A673 (cell line): ENCODE results near the gene KLHL35. TPM values are rescaled to one million over a fixed set of nuclear protein-coding genes. Genes with fewer than 3 reads are reported as not detected.

ENCODE experiments used
- BruUV-seq: library from RNA; stranded (reverse); fragments of 400-500 nt; replicated peaks from 2 replicates; lab custom pipeline; 2021; lab: Mats Ljungman, UMichigan
- CTCF ChIA-PET: fragments of 300-600 bp; sonication (Branson Sonifier 250); formaldehyde crosslinking; loops from one replicate; lab custom pipeline; 2022; ENCODE audit warnings: antibody characterized with exemption; lab: Charles Lee
- POLR2A ChIA-PET: fragments of 300-600 bp; sonication (Branson Sonifier 250); formaldehyde crosslinking; loops from one replicate; lab custom pipeline; 2022; ENCODE audit warnings: antibody characterized with exemption; ENCODE audit not compliant: low non-redundant PET; lab: Charles Lee
- DNase-seq: peaks from one replicate; pipeline ENCODE4 v3.0.0-alpha.2; 2015; ENCODE audit warnings: low spot score
- H3K27ac ChIP-seq: fragments of 200-600 bp; sonication (generic); 2 replicates; pipeline ENCODE4 v1.5.1; 2016; ENCODE audit warnings: mixed run types, low read depth, mild to moderate bottlenecking, mixed read lengths, antibody characterized with exemption, low read length; ENCODE audit not compliant: poor library complexity, severe bottlenecking
- H3K27me3 ChIP-seq: fragments of 200-600 bp; sonication (generic); replicated peaks from 2 replicates; pipeline ENCODE4 v1.6.1; 2017; ENCODE audit warnings: mixed run types, low read depth, mild to moderate bottlenecking, mixed read lengths, antibody characterized with exemption, low read length; ENCODE audit not compliant: insufficient read depth, poor library complexity
- H3K36me3 ChIP-seq: fragments of 200-600 bp; sonication (generic); 2 replicates; pipeline ENCODE4 v1.6.1; 2016; ENCODE audit warnings: mixed run types, mild to moderate bottlenecking, mixed read lengths, antibody characterized with exemption, low read length; ENCODE audit not compliant: insufficient read depth, poor library complexity, severe bottlenecking
- H3K4me1 ChIP-seq: fragments of 200-600 bp; sonication (generic); 2 replicates; pipeline ENCODE4 v1.6.1; 2017; ENCODE audit warnings: mixed run types, mild to moderate bottlenecking, mixed read lengths, antibody characterized with exemption, low read length; ENCODE audit not compliant: insufficient read depth, poor library complexity, severe bottlenecking
- H3K4me3 ChIP-seq: fragments of 200-600 bp; sonication (generic); 2 replicates; pipeline ENCODE4 v1.5.1; 2016; ENCODE audit warnings: low read depth, mixed run types, mild to moderate bottlenecking, mixed read lengths, low read length; ENCODE audit not compliant: poor library complexity, severe bottlenecking
- H3K9me3 ChIP-seq: fragments of 200-600 bp; sonication (generic); 2 replicates; pipeline ENCODE4 v1.6.1; 2016; ENCODE audit warnings: mixed run types, low read depth, mild to moderate bottlenecking, mixed read lengths, antibody characterized with exemption, low read length; ENCODE audit not compliant: poor library complexity, severe bottlenecking
- EZH2 ChIP-seq: fragments of 200-600 bp; sonication (generic); IDR thresholded peaks from 2 replicates; pipeline ENCODE4 v1.6.1; 2017; ENCODE audit warnings: borderline replicate concordance, low read depth, mild to moderate bottlenecking, mixed read lengths, antibody characterized with exemption, low read length; ENCODE audit not compliant: poor library complexity, severe bottlenecking
- intact Hi-C: fragments of 100-400 bp; cut with micrococcal nuclease; formaldehyde crosslinking; loops from one replicate; pipeline ENCODE4 v1.10.0; 2022; ENCODE audit not compliant: unreplicated experiment
- total RNA-seq: library from RNA; stranded (reverse); gene quantifications from 2 replicates; pipeline ENCODE4 v1.2.3, GENCODE V29; 2021
- TF ChIP-seq, protein P1 (sequence below): fragments of 300-800, 200-600 bp; sonication (generic); conservative IDR thresholded peaks from 2 replicates; pipeline ENCODE4 v1.5.1; 2017; ENCODE audit warnings: low read depth, mild to moderate bottlenecking, antibody characterized with exemption, low read length, moderate library complexity, mixed read lengths

KLHL35 gene
- total RNA-seq, 1 experiment from 2014 or later = 0.88 TPM

DNA sequence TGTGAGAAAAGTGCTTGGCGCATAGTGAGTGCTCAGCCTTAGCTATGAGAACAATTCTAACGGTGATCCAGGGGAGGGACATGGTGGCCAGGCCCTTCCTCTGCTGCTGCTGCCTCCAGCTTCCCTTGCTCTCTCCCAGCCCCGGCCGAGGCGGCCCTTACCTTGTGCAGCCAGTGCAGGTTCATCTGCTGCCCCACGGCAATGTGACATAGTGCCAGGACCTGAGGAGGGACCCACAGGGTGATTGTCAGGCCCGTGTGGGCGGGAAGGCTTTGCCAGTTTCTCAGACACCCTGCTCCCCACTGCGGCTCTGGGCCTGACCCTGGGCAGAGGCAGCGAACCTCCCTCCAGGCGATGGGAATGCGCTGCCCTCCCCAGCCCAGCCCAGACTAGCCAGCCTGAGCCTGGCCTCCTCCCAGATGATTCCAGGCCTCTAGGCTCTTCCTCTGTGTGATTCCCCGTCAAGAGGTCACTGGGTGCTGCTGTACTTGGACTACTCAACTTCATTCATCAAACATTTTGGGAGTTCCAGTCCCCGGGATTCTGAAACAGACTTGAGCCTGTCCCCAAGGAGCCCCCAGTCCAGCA, 23.7 kb upstream of the KLHL35 start:
- H3K9me3 ChIP-seq = no peaks in the 10 kb centered on the region
- no peaks in the 10 kb centered on the region for H3K4me1 ChIP-seq
- ChIA-PET POLR2A (no interaction called here), CTCF (interaction anchor here (0.5 kb wide), 1 partner anchor 216 kb away, joined by 3 read pairs; no protein-coding TSS in a partner anchor)
- no peak overlapping the region for H3K27ac ChIP-seq
- no peaks in the 10 kb centered on the region for H3K36me3 ChIP-seq
- H3K27me3 ChIP-seq = no peaks in the 10 kb centered on the region
- TF ChIP-seq, protein P1, sequence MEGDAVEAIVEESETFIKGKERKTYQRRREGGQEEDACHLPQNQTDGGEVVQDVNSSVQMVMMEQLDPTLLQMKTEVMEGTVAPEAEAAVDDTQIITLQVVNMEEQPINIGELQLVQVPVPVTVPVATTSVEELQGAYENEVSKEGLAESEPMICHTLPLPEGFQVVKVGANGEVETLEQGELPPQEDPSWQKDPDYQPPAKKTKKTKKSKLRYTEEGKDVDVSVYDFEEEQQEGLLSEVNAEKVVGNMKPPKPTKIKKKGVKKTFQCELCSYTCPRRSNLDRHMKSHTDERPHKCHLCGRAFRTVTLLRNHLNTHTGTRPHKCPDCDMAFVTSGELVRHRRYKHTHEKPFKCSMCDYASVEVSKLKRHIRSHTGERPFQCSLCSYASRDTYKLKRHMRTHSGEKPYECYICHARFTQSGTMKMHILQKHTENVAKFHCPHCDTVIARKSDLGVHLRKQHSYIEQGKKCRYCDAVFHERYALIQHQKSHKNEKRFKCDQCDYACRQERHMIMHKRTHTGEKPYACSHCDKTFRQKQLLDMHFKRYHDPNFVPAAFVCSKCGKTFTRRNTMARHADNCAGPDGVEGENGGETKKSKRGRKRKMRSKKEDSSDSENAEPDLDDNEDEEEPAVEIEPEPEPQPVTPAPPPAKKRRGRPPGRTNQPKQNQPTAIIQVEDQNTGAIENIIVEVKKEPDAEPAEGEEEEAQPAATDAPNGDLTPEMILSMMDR = no peak
- no peak for DNase-seq
- intact Hi-C loops = no loop called here
- H3K4me3 ChIP-seq = no peak overlapping the region
- BruUV-seq = no TSS peak

DNA sequence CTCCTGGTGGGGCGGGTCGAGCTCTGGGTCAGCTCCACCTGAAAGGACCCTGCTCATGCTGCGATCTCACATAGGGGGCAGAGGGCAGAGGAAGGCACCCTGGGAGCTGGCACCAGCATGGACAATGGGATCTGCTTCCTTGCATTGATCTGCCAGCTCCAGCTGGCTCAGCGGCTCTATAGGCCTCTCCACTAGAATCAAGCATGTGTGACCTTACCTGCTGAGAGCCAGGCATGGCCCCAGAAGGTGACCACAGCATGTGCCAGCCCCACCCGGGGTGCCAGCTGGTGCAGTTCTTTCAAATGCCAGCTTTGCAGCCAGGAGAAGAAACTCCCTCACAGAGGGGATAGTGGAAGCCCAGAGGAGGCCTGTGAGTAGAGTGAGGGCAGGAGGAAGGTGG, 22.0 kb upstream of the KLHL35 start:
- TF ChIP-seq, protein P1 = no peak
- no peak for TF ChIP-seq EZH2
- no peaks in the 10 kb centered on the region for H3K36me3 ChIP-seq
- H3K27me3 ChIP-seq = no peaks in the 10 kb centered on the region
- no peak overlapping the region for H3K27ac ChIP-seq
- intact Hi-C loops = no loop called here
- ChIA-PET CTCF (interaction anchor here (0.6 kb wide), 1 partner anchor 73 kb away, joined by 5 read pairs; no protein-coding TSS in a partner anchor), POLR2A (no interaction called here)
- BruUV-seq = no TSS peak
- no peak for DNase-seq
- no peak overlapping the region for H3K4me3 ChIP-seq
- no peaks in the 10 kb centered on the region for H3K9me3 ChIP-seq
- H3K4me1 ChIP-seq = no peaks in the 10 kb centered on the region

DNA sequence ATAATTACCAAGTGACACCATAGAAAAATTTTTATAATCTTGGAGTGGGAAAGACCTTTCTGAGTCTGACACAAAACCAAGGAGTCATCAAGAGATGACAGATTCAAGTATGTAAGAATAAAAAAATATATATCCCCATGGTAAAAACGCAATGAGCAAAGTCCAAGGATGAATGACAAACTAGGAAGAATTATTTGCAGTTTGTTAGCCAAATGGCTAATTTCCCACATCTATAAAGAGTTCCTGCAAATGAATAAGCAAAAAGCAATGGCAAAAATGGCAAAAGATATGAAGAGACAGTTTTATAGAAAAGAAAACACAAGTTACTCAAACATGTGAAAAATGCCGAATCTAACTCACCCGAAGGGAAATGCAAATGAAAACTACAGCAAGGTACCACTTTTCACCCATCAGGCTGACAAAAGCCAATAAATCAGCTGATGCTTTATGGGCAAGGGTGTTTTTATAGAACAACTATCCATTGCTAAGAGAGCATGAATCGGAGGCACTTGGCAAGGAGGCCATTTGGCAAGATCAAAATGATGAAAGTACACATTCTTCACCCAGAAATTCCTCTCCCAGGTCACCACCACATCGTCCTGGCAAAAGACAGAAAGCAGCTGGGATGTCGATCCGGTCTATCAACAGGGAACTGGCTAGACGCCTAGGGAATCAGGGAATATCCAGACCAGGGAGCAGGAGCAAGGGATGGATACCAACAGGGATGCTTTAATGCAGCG, 21.1 kb upstream of the KLHL35 start:
- no peak for DNase-seq
- BruUV-seq = no TSS peak
- Histone ChIP-seq H3K27ac (no peak overlapping the region), H3K27me3 (no peaks in the 10 kb centered on the region), H3K36me3 (no peaks in the 10 kb centered on the region), H3K4me3 (no peak overlapping the region), H3K9me3 (no peaks in the 10 kb centered on the region), H3K4me1 (no peaks in the 10 kb centered on the region)
- POLR2A ChIA-PET = no interaction called here
- CTCF ChIA-PET = interaction anchor here (0.6 kb wide), 1 partner anchor 74 kb away, joined by 5 read pairs; no protein-coding TSS in a partner anchor
- TF ChIP-seq, protein P1 = no peak
- TF ChIP-seq EZH2 = no peak
- intact Hi-C loops = no loop called here
